ENCODE data around the gene NEMF.
"Not testable (repeated sequence)": the region's sequence is repeated elsewhere in the genome, so short reads cannot be mapped to it uniquely, and the experiment has no call there.

The NEMF gene

DNA sequence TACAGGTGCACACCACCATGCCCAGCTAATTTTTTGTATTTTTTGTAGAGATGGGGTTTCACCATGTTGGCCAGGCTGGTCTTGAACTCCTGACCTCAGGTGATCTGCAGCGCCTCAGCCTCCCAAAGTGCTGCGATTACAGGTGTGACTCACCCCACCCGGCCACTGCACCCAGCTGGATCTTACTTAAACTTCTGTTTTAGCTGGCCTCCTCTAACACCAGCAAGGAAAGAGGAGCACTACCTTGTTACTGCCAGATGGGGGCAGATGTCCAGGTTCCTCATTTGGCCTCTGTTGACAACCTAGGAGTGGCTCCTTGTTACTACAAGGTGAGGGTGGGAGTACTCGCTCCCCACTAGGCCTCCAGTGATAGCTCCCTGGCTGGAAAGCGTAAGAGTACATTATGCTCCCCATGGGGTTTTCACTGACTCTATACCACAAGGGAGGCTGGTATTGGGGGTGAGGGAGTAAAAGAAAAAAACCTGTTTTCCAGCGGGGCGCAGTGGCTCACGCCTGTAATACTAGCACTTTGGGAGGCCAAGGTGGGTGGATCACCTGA is 27.1 kb upstream of the NEMF start:
- H3K4me1 ChIP-seq, result no peaks in the 10 kb centered on the region
- no peak overlapping the region for H3K9ac ChIP-seq
- no peak overlapping the region for H3K4me2 ChIP-seq
- no peak overlapping the region for H3K4me3 ChIP-seq
- H3K27me3 ChIP-seq, result no peaks in the 10 kb centered on the region
- no peaks in the 10 kb centered on the region for H3K36me3 ChIP-seq
- H3K9me3 ChIP-seq, result no peaks in the 10 kb centered on the region
- no peaks in the 10 kb centered on the region for H4K20me1 ChIP-seq
- TF ChIP-seq Cebpa-rat (IDR thresholded peaks at IDR 0.05), result no peak
- H3K27ac ChIP-seq, result no peak overlapping the region

DNA sequence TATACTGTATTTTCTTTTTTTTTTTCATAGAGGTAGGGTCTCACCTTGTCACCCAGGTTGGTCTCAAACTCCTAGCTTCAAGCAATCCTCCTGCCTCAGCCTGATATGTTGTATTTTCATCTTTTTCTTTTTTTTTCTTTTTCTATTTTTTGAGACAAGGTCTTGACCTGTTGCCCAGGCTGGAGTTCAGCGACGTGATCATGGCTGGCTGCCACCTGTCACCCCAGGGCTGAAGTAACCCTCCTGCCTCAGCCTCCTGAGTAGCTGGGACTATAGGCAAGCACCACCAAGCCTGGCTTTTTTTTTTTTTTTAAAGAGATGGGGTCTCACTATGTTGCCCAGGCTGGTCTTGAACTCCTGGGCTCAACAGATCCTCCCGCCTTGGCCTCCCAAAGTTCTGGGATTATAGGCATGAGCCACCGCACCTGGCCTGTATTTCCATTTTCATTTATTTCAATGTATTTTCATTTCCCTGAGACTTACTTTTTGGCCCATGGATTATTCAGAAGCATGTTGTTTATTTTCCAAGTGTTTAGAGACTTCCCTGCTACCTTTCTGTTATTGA is 24.1 kb upstream of the NEMF start:
- H3K4me1 ChIP-seq, result no peaks in the 10 kb centered on the region
- no peaks in the 10 kb centered on the region for H3K27me3 ChIP-seq
- no peak overlapping the region for H3K4me3 ChIP-seq
- no peak overlapping the region for H3K9ac ChIP-seq
- no peak for TF ChIP-seq Cebpa-rat (IDR thresholded peaks at IDR 0.05)
- H3K4me2 ChIP-seq, result no peak overlapping the region
- H3K27ac ChIP-seq, result no peak overlapping the region
- H4K20me1 ChIP-seq, result no peaks in the 10 kb centered on the region
- H3K9me3 ChIP-seq, result no peaks in the 10 kb centered on the region
- H3K36me3 ChIP-seq, result no peaks in the 10 kb centered on the region

DNA sequence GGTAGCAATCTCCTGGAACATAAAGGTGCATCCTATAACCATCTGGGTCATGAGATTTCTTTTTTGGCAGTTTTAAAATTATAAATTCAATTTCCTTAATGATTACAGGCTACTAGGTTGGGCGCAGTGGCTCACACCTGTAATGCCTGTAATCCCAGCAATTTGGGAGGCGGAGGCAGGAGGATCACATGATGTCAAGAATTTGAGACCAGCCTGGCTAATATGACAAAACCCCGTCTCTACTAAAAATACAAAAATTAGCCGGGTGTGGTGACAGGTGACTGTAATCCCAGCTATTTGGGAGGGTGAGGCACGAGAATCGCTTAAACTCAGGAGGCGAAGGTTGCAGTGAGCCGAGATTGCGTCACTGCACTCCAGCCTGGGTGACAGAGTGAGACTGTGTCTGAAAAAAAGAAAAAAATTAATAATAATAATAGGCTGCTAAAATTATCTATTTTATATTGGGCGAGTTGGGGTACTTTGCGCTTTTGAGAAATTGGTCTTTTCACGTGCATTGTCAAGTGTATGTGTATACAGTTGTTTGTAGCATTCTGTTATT is 23.1 kb upstream of the NEMF start:
- Histone ChIP-seq H3K9me3 (no peaks in the 10 kb centered on the region), H3K36me3 (no peaks in the 10 kb centered on the region), H3K4me2 (no peak overlapping the region), H3K27ac (no peak overlapping the region), H3K4me1 (no peaks in the 10 kb centered on the region), H3K4me3 (no peak overlapping the region), H3K27me3 (no peaks in the 10 kb centered on the region), H4K20me1 (no peaks in the 10 kb centered on the region), H3K9ac (no peak overlapping the region)
- TF ChIP-seq Cebpa-rat (IDR thresholded peaks at IDR 0.05), result peak; percentile 31; the same call in 1 of the 2 replicates

DNA sequence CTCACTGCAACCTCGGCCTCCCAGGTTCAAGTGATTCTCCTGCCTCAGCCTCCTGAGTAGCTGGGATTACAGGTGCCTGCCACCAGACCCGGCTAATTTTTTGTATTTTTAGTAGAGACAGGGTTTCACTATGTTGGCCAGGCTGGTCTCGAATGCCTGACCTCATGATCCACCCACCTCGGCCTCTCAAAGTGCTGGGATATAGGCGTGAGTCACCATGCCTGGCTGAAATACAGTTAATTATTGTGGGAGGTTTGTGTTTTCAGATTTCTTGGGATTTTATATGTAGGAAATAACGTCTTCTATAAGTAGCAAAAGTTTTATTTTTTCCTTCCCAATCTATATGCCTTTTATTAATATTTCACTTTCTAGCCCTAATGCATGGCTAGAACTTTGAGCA is 21.0 kb upstream of the NEMF start:
- not testable (repeated sequence) for H3K4me3 ChIP-seq, H3K9ac ChIP-seq, H3K27me3 ChIP-seq, H4K20me1 ChIP-seq, H3K36me3 ChIP-seq, H3K9me3 ChIP-seq, H3K4me1 ChIP-seq, H3K27ac ChIP-seq, H3K4me2 ChIP-seq

DNA sequence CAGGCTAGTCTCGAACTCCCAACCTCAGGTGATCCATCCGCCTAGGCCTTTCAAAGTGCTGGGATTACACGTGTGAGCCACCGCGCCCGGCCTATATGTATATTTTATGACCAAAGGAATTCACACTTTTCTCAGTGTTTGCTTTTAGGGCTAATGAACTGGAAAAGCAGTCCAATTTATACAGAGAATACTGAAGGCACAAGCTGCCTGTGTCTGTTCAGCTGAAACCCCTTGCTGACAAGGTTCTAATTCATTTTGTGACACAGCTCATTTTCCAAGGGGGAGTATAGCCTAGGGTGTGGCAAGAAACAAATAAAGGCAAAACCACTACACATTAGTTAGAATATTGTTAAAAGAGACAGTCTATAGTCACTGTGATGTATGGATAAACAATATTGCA is 18.3 kb upstream of the NEMF start:
- Histone ChIP-seq H3K27me3 (no peaks in the 10 kb centered on the region), H3K9ac (no peak overlapping the region), H4K20me1 (no peaks in the 10 kb centered on the region), H3K4me3 (no peak overlapping the region), H3K36me3 (no peaks in the 10 kb centered on the region), H3K4me1 (peaks cover 15% of the 10 kb centered on the region), H3K9me3 (no peaks in the 10 kb centered on the region), H3K27ac (no peak overlapping the region), H3K4me2 (no peak overlapping the region)
- no peak for TF ChIP-seq Cebpa-rat (IDR thresholded peaks at IDR 0.05)

DNA sequence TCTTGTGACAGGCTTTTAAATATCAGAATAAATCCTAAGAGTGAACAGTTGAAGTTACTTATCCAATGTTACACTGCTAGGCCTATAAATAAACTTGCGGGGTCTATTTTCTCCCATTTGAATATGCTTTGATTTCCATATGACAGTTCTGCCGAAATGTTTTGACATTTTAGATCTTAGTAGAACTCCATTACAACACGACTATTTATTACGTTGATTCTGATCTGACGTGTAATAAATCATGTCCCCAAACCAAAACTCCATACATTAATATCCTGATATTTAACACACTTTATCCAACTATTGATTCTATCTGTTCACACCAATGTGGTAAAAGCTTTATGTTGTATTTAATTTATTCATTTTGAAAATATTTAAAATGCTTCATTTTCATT is 16.1 kb upstream of the NEMF start:
- no peak for TF ChIP-seq Cebpa-rat (IDR thresholded peaks at IDR 0.05)
- no peaks in the 10 kb centered on the region for H4K20me1 ChIP-seq
- no peak overlapping the region for H3K27ac ChIP-seq
- H3K9me3 ChIP-seq, result no peaks in the 10 kb centered on the region
- H3K9ac ChIP-seq, result peak overlapping the region; percentile 73
- peak overlapping the region; percentile 85 for H3K4me2 ChIP-seq
- H3K36me3 ChIP-seq, result no peaks in the 10 kb centered on the region
- H3K4me3 ChIP-seq, result peak overlapping the region; percentile 69
- no peaks in the 10 kb centered on the region for H3K27me3 ChIP-seq
- peaks cover 31% of the 10 kb centered on the region for H3K4me1 ChIP-seq

DNA sequence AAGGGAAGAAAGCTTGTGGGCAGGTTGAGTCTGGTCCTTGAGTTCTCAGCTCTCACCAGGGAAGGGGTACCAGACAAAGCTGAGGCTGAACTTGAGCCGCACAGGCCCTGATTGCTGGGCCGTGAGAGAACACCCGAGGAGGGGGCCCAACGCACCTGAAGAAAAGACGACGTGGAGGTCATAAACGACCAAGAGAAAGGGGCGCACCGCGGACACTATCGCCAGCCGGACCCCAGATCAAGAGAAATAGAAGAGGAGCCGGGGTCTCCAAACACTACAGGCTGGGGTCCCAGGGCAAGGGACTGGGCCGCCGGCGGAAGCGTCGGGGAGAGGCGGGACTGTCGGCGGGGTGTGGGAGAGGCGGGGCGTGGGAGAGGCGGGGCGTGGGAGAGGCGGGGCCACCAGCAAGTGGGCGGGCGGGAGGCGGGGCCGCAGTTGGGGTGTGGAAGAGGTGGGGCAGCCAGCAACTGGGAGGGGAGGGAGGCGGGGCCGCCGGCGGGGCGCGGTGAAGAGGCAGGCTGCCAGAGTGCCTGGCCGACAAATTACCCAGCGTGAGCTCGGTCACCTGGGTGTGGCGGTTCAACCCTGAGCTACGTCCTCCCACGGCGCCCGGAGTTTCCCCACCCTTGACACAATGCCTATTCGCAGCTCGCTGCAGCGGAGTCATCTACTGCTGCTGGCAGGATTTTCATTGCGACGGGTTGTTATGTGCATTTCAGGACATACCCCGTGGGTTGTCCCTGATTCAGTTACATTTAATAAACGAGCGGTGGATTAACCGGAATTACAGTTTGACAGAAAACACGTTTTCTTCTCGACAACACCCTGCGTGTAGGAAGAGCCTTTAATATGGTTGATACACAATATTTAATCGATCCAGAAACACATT is 15.5 kb upstream of the NEMF start:
- no peaks in the 10 kb centered on the region for H3K9me3 ChIP-seq
- H3K4me2 ChIP-seq, result peak overlapping the region; percentile 93
- H3K9ac ChIP-seq, result peak overlapping the region; percentile 83
- no peaks in the 10 kb centered on the region for H3K36me3 ChIP-seq
- H3K4me3 ChIP-seq, result peak overlapping the region; percentile 69
- TF ChIP-seq Cebpa-rat (IDR thresholded peaks at IDR 0.05), result no peak
- peaks cover 35% of the 10 kb centered on the region for H3K4me1 ChIP-seq
- peak overlapping the region; percentile 86 for H3K27ac ChIP-seq
- no peaks in the 10 kb centered on the region for H3K27me3 ChIP-seq
- no peaks in the 10 kb centered on the region for H4K20me1 ChIP-seq

DNA sequence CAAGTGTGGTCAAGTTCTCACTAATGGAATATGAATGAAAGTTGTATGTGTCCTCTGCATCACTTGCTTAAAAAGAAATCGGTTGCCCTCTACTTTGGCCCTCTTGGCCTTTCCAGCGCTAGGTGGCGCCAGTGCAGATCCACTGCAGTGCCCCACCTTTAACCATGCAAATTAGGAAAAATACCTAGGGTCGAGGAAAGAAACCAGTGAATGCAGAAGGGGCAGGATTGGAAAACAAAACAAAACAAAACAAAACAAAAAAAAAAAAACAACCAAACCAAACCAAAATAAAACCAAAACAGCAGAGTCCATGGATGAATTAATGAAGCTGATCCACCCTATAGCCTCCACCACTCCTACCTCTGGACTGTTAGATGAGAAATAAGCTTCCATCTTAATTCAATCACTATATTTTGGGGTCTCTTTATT is 12.9 kb upstream of the NEMF start:
- Histone ChIP-seq H3K9ac (no peak overlapping the region), H3K9me3 (no peaks in the 10 kb centered on the region), H4K20me1 (no peaks in the 10 kb centered on the region), H3K27me3 (no peaks in the 10 kb centered on the region), H3K36me3 (no peaks in the 10 kb centered on the region), H3K4me3 (no peak overlapping the region), H3K27ac (no peak overlapping the region), H3K4me2 (no peak overlapping the region), H3K4me1 (peaks cover 44% of the 10 kb centered on the region)
- TF ChIP-seq Cebpa-rat (IDR thresholded peaks at IDR 0.05), result no peak

DNA sequence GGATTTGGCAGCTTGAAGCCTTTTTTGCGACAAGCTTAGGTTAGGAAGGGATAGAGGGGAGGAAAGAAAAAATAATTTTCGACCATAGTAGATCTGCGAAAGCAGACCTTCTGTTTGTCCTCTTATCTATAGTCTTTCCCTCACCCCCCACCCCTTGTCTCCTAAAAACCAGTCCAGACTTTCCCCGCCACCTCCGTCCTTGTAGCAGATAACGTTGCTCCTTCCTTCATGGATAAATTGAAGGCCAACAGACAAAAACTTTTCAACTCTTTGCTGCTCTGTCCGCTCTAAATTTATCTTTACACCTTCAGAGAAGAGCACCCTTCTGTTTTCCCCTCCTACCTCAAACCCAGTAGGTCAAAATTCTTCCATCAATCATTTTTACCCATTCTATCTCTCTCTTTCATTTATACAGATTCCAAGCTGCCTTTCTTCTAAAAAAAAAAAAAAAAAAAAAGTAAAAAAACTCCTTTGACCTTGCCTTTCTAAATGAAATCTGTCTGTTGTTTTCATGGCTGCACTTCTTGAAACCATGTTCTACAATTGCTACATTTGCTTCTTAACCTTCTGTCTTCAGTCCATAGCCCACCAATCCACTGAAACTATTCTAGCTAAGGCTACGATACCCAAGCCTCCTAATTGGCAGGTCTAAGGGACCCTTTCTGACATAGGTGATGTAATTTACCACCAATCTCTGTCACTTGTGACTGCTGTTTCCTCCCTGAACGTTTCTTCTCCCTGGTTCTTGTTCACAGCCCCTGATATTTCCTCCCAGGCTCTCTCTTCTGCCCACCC is 11.1 kb upstream of the NEMF start:
- H3K9ac ChIP-seq, result peak overlapping the region; percentile 87
- H3K27ac ChIP-seq, result peak overlapping the region; percentile 79
- no peaks in the 10 kb centered on the region for H3K27me3 ChIP-seq
- no peaks in the 10 kb centered on the region for H4K20me1 ChIP-seq
- H3K4me1 ChIP-seq, result peaks cover 42% of the 10 kb centered on the region
- peak overlapping the region; percentile 98 for H3K4me2 ChIP-seq
- H3K4me3 ChIP-seq, result peak overlapping the region; percentile 72
- TF ChIP-seq Cebpa-rat (IDR thresholded peaks at IDR 0.05), result no peak
- no peaks in the 10 kb centered on the region; the same call in 1 of the 2 replicates for H3K9me3 ChIP-seq
- no peaks in the 10 kb centered on the region for H3K36me3 ChIP-seq
